Keratinocyte (primary cell): ENCODE data around the gene APOB.

Source experiments
- CTCF ChIP-seq, 3 experiments: IDR thresholded peaks in 1 of 3; conservative IDR thresholded peaks in 1 of 3; optimal IDR thresholded peaks in 1 of 3; 2 replicates in 2 of 3; 3 replicates in 1 of 3; pipeline versions ENCODE3 to v1.5.1; 2011; ENCODE audit warnings: low read length in 3 of 3, mild to moderate bottlenecking in 3 of 3, moderate library complexity in 2 of 3, control low read depth in 1 of 3, inconsistent platforms in 1 of 3; ENCODE audit not compliant: insufficient read depth in 2 of 3; ENCODE audit errors: extremely low read depth in 1 of 3
- EZH2 ChIP-seq: IDR thresholded peaks from one replicate; pipeline ENCODE4 v1.6.1; 2012; ENCODE audit warnings: inconsistent platforms, mild to moderate bottlenecking, low read length, moderate library complexity

GRCh38 chr2:20990442-20991430, 53.1 kb downstream of the APOB start:
- TF ChIP-seq CTCF (optimal IDR thresholded peaks at IDR 0.05 in 1 of 3, IDR thresholded peaks at IDR 0.05 in 1 of 3, conservative IDR thresholded peaks at IDR 0.05 in 1 of 3; ENCODE audit: extremely low read depth in 1 of 3, insufficient read depth in 2 of 3, low read length in 3 of 3) (no peak), EZH2 (no peak)
